NCI-H2227 treated with DMSO at 0.1 percent for 48 hours (cell line): ENCODE measurements around the gene SULT4A1.

Source experiments
- DNase-seq: peaks from one replicate; lab custom pipeline; 2025; lab: John Stamatoyannopoulos, UW

SULT4A1 gene

GRCh38 chr22:43860126-43860525, 2.2 kb downstream of the SULT4A1 start:
- DNase-seq = no peak

- DNase-seq = no peak
Measured at GRCh38 chr22:43859621-43860020, 2.7 kb downstream of the SULT4A1 start.

- no peak for DNase-seq
Measured at GRCh38 chr22:43859176-43859575, 3.1 kb downstream of the SULT4A1 start.

- no peak for DNase-seq
Measured at GRCh38 chr22:43858156-43858895, 4.0 kb downstream of the SULT4A1 start.

- DNase-seq = no peak
Measured at GRCh38 chr22:43857367-43857766, 4.9 kb downstream of the SULT4A1 start.

- DNase-seq = no peak
Measured at GRCh38 chr22:43855431-43855830, 6.9 kb downstream of the SULT4A1 start.

GRCh38 chr22:43854786-43855271, 7.5 kb downstream of the SULT4A1 start:
- DNase-seq = no peak

- no peak for DNase-seq
Measured at GRCh38 chr22:43854121-43854785, 8.1 kb downstream of the SULT4A1 start.

- no peak for DNase-seq
Measured at GRCh38 chr22:43853328-43853931, 8.9 kb downstream of the SULT4A1 start.

- DNase-seq = no peak
Measured at GRCh38 chr22:43852573-43853327, 9.6 kb downstream of the SULT4A1 start.

GRCh38 chr22:43851979-43852307, 10.4 kb downstream of the SULT4A1 start:
- DNase-seq = no peak

- no peak for DNase-seq
Measured at GRCh38 chr22:43851058-43851978, 11.0 kb downstream of the SULT4A1 start.

- no peak for DNase-seq
Measured at GRCh38 chr22:43850529-43850928, 11.8 kb downstream of the SULT4A1 start.

- no peak for DNase-seq
Measured at GRCh38 chr22:43849731-43850130, 12.6 kb downstream of the SULT4A1 start.

GRCh38 chr22:43848366-43849171, 13.7 kb downstream of the SULT4A1 start:
- peak; percentile 35 for DNase-seq

- DNase-seq = no peak
Measured at GRCh38 chr22:43847376-43848289, 14.7 kb downstream of the SULT4A1 start.

- DNase-seq = no peak
Measured at GRCh38 chr22:43846966-43847365, 15.3 kb downstream of the SULT4A1 start.

- DNase-seq = no peak
Measured at GRCh38 chr22:43845981-43846380, 16.3 kb downstream of the SULT4A1 start.
